Retinal pigment epithelial cell (primary cell): ENCODE results near the gene CUL1.

Source experiments
- DNase-seq: peaks from one replicate; pipeline ENCODE4 v3.0.0-alpha.2; 2010; ENCODE audit warnings: low read depth
- H3K4me3 ChIP-seq: 2 replicates; pipeline ENCODE4 v1.5.1; 2011; ENCODE audit warnings: mild to moderate bottlenecking, low read length, control low read depth, moderate library complexity
- CTCF ChIP-seq: conservative IDR thresholded peaks from 2 replicates; pipeline ENCODE4 v1.5.1; 2011; ENCODE audit warnings: low read depth, low read length, control low read depth, inconsistent platforms

CUL1 gene

GRCh38 chr7:148813890-148814289, 115.2 kb downstream of the CUL1 start:
- H3K4me3 ChIP-seq = no peak overlapping the region
- DNase-seq = no peak
- no peak for TF ChIP-seq CTCF

- DNase-seq = no peak
- TF ChIP-seq CTCF = no peak
- no peak overlapping the region for H3K4me3 ChIP-seq
These were observed 116.3 kb downstream of the CUL1 start for GRCh38 chr7:148814922-148815559.

- DNase-seq = no peak
- no peak overlapping the region for H3K4me3 ChIP-seq
- TF ChIP-seq CTCF = no peak
These were observed 116.9 kb downstream of the CUL1 start for GRCh38 chr7:148815612-148816011.

GRCh38 chr7:148819697-148820360, 121.1 kb downstream of the CUL1 start:
- no peak for DNase-seq
- no peak overlapping the region for H3K4me3 ChIP-seq
- no peak for TF ChIP-seq CTCF

- no peak overlapping the region for H3K4me3 ChIP-seq
- no peak for TF ChIP-seq CTCF
- no peak for DNase-seq
These were observed 122.7 kb downstream of the CUL1 start for GRCh38 chr7:148821422-148821821.

- DNase-seq = no peak
- no peak overlapping the region for H3K4me3 ChIP-seq
- TF ChIP-seq CTCF = no peak
These were observed 126.2 kb downstream of the CUL1 start for GRCh38 chr7:148824864-148825263.

- no peak for DNase-seq
- H3K4me3 ChIP-seq = no peak overlapping the region
- no peak for TF ChIP-seq CTCF
These were observed 126.6 kb downstream of the CUL1 start for GRCh38 chr7:148825338-148825737.
